Stimulated activated CD4-positive, alpha-beta T cell treated with anti-CD3 and anti-CD28 coated beads, Interleukin-4, amount 100 ng/mL, for 48 hours (primary cell): ENCODE measurements around the gene SLC5A2.
"Not testable (repeated sequence)": the region's sequence is repeated elsewhere in the genome, so short reads cannot be mapped to it uniquely, and the experiment has no call there.

Experiments used
- DNase-seq, 2 donors: peaks; one replicate each; pipeline ENCODE4 v3.0.0-alpha.2; 2020; ENCODE audit warnings: low read depth in 2 of 2

Gene SLC5A2

DNA sequence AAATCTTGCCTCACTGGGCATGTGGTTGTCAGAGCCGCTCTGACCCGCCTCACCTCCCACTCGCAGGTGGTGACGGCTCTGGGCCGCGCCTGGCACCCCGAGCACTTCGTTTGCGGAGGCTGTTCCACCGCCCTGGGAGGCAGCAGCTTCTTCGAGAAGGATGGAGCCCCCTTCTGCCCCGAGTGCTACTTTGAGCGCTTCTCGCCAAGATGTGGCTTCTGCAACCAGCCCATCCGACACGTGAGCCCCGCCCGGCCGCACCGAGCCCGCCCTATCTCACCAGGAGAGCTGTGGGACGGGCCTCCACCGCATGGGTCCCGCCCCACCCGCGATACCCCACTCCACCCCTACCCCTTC is 7.0 kb upstream of the SLC5A2 start:
- DNase-seq = no peak

DNA sequence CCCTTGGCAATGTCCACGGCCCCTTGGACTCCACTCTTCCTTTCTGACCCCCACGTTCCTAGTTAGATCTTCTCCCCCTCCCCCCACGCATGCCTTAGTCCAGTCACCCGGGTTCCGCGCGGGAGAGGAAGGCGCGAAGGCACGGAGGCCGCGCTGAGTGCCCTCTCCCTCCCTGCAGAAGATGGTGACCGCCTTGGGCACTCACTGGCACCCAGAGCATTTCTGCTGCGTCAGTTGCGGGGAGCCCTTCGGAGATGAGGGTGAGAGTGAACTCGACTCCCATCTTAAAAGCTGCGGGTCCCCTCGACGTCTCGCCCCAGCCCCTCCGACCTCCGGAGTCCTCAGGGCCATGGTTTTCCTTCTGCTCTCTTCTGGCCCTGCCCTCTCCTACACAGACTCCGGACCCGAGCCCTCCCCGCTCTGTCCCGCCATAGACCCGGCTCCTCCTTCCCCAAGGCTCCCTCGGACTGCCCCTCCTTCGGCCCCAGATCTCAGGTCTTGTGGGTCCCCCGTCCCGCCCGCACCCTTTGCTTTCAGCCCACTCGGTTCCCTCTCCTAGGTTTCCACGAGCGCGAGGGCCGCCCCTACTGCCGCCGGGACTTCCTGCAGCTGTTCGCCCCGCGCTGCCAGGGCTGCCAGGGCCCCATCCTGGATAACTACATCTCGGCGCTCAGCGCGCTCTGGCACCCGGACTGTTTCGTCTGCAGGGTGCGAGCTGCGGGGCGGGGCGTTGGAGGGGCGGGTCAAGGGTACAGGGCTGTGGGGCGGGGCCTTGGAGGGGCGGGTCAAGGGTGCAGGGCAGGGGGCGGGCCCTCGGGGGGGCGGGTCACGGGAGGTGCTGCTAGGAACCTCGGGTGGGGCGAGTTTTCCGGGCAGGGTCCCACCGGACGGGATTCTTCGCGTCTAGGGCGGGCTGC is 6.4 kb upstream of the SLC5A2 start:
- DNase-seq = peak; percentile 90 to 92

DNA sequence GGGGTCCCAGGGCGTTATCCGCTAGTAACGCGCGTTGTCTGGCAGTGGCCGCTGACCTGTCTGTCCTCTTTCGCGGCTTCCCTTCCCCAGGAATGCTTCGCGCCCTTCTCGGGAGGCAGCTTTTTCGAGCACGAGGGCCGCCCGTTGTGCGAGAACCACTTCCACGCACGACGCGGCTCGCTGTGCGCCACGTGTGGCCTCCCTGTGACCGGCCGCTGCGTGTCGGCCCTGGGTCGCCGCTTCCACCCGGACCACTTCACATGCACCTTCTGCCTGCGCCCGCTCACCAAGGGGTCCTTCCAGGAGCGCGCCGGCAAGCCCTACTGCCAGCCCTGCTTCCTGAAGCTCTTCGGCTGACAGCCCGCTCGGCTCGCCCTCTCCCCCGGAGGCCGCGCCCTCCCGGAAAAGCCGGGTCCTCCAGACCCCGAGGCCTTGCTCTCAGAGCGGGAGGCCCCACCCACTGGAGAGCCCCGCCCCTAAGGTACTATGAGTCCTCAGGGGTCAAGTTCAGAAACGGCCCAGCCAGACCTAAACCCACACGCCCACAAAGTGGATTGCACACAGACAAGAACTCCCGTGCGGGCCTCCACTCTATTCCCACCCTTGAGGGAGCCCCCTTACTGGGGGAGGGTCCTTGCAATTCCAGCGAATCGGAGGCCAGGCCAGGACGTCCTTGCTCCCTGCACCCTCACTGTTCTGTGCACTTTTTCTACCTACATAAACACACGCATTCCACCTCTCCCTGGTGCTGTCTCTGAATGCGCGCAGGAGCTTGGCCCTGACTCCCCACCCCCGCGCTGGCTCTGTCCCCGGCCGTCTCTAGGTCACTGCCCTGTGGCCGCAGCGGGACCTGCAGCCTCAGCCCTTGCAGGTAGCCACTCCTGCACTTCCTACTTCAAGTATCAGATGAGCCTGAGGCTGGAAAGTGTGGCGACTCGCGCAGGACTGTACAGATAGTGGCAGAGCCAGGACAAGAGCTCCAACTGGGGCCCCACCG is 5.4 kb upstream of the SLC5A2 start:
- DNase-seq = no peak

DNA sequence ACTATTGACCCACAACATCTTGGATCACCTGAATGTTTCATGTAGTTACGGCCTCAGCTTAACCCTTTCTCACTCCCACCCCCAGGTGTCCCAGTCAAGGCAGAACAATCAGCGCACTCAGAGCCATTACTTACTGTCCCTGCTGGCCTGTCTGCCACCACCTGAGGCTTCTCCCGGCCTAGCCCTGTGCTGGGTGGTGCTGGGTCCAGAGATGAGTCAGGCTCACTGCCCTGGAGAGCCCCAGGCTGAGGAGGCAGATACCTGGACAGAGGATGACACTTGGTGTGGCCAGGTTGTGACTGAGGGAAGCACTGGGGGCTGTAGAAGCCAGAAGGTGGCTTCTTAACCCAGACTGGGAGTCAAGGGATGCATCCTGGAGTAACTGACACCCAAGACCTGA is 4.0 kb upstream of the SLC5A2 start:
- DNase-seq = no peak

DNA sequence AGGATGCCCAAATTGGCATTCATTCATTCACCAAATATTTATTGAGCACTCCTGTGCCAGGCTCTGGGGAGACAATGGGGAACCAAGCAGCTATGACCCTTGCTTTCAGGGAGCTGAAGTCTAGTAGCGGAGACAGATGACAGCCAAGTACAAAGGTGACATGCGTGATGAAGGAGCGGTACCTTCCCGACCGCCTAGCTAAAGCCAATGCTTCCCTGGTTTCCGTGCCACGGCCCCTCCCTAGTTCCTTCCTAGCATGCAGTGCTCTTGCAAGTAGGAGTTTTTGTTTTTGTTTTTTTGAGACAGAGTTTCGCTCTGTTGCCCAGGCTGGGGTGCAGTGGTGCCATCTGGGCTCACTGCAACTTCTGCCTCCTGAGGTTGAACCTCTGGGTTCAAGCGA is 3.2 kb upstream of the SLC5A2 start:
- DNase-seq = no peak

GRCh38 chr16:31480851-31481536 is 1.9 kb upstream of the SLC5A2 start:
- DNase-seq = no peak

DNA sequence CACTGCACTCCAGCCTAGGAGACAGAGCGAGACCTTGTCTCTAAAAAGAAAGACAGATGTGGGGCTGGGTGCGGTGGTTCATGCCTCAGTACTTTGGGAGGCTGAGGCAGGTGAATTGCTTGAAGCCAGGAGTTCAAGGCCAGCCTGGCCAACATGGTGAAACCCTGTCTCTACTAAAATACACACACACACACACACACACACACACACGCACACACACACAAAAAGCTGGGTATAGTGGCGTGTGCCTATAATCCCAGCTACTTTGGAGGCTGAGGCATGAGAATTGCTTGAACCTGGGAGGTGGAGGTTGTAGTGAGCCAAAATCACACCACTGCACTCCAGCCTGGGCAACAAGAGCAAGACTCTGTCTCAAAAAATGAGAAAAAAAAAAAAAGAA is 1.1 kb downstream of the SLC5A2 start:
- not testable (repeated sequence) for DNase-seq

- no peak for DNase-seq
Measured at GRCh38 chr16:31484491-31485171, 1.7 kb downstream of the SLC5A2 start.

- no peak for DNase-seq
Measured at GRCh38 chr16:31485571-31485970, 2.6 kb downstream of the SLC5A2 start.

DNA sequence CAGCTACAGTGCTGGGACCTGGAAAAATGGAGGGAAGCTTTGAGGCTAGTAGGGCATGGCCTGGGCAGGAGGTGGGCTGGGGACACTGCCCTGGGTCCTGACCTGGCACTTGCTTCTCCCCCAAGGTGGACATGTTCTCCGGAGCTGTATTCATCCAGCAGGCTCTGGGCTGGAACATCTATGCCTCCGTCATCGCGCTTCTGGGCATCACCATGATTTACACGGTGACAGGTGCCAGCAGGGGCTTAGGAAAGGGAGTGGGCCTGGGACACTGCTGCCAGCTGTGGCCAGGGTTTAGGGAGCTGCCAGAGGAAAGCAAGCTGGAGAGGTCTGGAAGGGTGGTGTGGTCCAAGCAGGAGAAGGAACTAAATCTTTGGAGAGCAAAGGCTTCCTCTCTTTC is 3.1 kb downstream of the SLC5A2 start:
- DNase-seq = no peak

DNA sequence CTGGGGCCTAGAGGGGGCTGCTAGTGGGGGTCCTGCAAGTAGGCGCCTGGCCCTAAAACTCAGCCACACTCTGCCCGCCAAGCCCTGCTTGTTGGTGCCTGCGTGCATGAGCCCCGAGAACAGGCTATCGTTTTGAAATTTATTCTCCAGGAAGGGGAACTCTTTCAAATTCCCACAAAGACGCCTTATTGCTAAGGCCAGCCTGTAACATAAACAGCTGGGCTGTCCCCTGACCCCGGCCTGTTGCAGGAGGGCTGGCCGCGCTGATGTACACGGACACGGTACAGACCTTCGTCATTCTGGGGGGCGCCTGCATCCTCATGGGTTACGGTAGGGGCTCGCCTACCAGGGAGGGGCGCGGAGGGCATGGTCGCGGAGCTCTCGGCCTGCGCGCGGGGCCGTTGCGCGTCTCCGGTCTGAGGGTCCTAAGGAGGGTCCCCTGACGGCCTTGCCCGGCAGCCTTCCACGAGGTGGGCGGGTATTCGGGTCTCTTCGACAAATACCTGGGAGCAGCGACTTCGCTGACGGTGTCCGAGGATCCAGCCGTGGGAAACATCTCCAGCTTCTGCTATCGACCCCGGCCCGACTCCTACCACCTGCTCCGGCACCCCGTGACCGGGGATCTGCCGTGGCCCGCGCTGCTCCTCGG is 4.3 kb downstream of the SLC5A2 start:
- DNase-seq = no peak

DNA sequence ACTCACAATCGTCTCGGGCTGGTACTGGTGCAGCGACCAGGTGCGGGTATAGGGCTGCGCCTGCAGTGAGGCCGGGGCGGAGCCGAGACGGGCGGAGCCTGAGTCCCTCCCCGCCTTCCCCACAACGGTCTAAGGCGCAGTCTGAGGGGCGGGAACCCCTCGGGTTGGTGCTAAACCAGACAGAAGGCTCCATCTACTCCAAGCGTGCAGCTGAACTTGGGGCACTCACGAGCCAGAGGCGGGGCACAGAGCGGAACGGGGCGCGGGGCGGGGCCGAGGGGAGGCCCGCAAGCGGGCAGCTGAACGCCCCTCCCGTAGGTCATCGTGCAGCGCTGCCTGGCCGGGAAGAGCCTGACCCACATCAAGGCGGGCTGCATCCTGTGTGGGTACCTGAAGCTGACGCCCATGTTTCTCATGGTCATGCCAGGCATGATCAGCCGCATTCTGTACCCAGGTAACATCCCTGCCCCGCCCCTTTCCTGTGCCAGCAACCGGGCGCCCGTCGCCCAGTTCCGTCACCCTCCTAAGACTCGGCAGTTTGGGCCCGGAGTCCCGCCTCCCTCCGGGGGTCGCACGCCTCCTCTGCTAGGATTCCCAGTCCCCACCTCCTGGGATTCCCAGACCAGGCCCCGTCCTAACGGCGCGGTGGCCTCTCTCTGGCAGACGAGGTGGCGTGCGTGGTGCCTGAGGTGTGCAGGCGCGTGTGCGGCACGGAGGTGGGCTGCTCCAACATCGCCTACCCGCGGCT is 5.0 kb downstream of the SLC5A2 start:
- peak; percentile 38 to 58 for DNase-seq

DNA sequence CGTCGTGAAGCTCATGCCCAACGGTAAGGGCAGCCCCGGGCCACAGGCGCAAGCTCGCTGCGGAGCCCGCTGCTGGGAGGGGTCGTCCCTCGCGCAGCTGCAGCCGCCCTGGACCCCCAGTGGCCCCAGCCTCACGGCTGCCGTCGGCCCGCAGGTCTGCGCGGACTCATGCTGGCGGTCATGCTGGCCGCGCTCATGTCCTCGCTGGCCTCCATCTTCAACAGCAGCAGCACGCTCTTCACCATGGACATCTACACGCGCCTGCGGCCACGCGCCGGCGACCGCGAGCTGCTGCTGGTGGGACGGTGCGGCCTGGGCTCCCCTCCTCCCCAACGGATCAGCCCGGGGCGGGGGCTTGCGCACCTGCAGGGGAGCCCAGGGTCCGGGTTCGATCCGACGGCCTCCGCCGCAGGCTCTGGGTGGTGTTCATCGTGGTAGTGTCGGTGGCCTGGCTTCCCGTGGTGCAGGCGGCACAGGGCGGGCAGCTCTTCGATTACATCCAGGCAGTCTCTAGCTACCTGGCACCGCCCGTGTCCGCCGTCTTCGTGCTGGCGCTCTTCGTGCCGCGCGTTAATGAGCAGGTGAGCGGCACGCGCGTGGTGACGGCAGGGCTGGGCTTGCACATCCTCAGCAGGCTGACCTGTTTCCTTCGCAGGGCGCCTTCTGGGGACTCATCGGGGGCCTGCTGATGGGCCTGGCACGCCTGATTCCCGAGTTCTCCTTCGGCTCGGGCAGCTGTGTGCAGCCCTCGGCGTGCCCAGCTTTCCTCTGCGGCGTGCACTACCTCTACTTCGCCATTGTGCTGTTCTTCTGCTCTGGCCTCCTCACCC is 5.8 kb downstream of the SLC5A2 start:
- DNase-seq = no peak

GRCh38 chr16:31489298-31489564 is 6.3 kb downstream of the SLC5A2 start:
- DNase-seq = no peak

DNA sequence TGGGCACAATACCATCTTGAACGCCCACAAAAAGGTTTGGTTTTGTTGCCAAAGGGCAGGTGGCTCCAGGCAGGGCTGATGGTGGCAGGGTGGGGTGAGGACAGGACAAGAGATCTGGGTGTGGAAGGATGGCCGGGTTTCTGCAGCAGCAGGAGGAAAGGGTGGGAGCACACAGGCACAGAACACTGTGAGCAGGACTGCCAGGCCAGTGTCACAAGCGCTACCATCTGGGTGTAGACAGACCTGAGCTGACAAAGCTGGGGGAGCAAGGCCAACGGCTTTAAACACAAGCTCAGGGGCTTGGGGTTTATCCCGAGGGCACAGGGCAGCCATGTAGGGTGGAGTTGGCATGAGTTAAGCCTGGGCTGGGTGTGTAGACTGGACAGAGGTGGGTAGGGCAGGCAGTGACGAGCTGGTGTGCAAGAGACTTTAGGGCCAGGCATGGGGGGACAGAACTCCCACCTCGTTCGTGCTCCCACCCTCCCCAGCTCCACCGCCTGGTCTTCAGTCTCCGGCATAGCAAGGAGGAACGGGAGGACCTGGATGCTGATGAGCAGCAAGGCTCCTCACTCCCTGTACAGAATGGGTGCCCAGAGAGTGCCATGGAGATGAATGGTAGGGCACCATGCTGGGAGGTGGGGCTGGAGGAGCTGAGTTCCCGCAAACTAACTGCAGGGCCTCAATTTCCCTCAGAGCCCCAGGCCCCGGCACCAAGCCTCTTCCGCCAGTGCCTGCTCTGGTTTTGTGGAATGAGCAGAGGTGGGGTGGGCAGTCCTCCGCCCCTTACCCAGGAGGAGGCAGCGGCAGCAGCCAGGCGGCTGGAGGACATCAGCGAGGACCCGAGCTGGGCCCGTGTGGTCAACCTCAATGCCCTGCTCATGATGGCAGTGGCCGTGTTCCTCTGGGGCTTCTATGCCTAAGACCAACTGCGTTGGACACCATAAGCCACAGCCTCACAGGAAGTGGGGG is 7.0 kb downstream of the SLC5A2 start:
- DNase-seq = no peak

DNA sequence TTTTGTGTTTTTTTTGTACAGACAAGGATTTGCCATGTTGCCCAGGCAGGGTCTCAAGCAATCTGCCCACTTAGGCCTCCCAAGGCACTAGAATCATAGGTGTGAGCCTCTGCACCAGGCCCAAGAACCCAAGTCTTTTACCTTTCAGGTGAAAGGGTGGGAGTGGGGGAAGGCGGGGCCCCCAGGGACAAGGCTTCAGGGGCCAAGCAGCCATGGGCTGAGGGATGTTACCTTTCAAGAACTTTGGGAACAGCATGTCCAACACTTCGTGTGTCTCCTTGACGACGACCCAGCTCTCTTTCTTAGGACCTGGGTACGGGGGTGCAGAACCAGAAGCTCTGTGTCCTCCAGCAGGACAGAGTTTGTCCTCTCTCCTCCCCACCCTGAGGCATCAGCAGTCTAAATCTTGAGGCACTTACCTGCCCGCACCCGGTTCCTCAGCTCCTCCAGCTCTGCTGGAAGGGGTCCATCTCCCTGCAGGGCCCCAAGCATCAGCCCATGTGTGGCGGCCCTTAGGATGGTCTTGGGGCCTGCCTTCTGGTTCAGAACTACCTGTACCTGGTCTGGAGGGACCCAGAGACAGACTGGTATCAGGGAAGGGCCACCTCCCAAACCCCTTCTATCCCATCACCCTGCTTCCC is 9.0 kb downstream of the SLC5A2 start:
- DNase-seq = no peak

GRCh38 chr16:31493506-31494125 is 10.7 kb downstream of the SLC5A2 start:
- no peak for DNase-seq
